ENCODE data around the gene C12orf56. TPM values are rescaled to one million over a fixed set of nuclear protein-coding genes. Genes with fewer than 3 reads are reported as not detected.

Gene C12orf56, protein sequence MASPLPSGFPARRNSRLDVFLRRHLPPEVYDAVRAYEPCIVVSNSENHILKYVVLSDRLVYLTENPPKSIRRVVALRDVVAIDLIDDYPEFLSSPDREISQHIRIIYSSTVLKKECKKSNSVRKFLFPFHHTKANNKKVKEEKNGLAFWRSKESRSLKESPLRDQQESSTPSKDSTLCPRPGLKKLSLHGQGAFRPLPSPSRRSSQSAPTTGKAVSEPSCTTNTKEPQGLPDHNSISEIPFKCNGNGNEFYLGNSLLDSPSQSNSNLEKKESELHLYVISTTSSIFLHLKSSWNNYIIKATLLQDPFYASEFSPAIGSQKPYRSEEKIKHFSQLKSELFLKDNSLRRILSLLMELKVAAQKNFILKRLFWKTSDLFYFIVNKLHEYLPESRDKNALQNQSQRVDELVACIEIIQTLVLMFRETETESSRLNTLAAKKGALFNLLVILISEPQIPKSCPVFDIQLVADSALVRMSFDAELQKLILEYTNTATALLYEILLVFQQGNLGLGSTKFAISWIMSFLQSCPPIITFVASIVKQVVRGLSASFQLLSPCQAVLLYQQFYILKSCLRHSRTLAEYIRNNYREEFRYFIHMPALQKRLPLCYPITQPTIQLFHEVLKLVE
- 1.2 TPM for polyA plus RNA-seq (ENCODE audit: insufficient read length)

DNA sequence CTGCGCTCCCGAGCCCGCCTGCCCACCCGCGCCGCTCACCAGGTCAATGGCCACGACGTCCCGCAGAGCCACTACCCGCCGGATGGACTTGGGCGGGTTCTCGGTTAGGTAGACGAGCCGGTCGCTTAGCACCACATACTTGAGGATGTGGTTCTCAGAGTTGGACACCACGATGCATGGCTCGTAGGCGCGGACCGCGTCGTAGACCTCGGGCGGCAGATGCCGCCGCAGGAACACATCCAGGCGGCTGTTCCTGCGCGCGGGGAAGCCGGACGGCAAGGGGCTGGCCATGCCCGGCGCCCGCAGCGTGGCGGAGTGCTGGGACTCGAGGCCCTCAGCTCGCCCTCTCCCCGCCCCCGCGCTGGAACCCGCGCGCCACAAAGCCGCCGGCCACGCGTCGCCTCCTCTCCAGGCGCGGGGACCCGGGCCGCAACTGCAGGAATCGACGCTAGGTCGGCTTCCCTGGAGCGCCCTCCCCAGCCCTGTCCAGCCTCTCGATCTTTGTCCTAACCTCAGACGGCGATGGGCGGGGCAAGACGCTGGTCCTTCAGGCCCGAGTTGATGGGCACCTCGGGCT, at the start of gene C12orf56:
Gene C12orf56 (minus strand): TSS at position 484 of the 577 bp plus-strand sequence. CDS start 193 bp downstream, at position 291.
- no peak for DNase-seq (ENCODE audit: low read depth)

DNA sequence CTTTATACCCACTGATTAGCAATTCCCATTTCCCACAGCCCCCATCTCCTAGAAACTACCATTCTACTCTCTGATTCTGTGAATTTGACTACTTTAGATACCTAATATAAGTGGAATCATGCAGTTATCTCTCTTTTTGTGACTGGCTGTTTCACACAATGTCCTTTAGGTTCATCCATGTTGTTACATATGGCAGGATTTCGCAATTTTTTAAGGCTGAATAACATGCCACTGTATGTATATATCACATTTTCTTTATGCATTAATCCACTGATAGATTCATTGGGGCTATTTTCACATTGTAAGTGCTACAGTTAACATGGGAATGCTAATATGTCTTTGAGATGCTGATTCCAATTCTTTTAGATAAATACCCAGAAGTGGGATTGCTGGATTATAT, 49.5 kb upstream of the C12orf56 start:
- no peak for DNase-seq (ENCODE audit: low read depth)

DNA sequence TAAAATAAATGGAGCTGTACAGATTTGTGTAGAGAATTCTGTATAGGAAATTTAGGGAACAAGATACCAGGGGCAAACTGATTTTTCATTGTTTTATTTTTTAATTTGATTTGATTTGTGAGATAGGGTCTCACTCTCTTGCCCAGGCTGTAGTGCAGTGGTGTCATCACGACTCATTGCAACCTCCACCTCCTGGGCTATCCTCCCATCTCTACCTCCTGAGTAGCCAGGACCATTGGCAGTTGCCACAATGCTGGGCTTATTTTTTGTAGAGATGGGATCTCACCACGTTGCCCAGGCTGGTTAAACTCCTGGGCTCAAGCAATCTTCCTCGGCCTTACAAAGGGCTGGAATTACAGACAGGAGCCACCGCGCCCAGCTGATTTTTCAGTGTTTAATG, 43.4 kb upstream of the C12orf56 start:
- no peak for DNase-seq (ENCODE audit: low read depth)

DNA sequence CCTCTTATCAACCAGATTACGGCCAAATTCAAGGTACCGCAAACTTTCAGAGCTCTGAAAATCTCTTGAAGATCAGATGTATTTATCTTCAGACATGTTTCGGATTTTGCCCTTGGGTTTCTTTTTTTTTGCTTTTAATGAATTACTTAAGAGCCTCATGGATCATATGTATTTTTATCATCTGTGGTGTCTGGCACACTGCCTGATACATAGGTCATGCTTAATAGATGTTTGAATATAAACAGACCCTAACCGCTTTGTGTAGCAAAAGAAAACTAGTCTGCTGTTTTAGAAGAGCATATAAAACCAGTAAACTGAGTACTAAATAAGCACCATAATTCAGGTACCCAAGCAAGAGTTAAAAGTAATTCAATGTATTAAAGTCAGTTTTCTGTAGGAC, 41.2 kb upstream of the C12orf56 start:
- DNase-seq (ENCODE audit: low read depth), result no peak

DNA sequence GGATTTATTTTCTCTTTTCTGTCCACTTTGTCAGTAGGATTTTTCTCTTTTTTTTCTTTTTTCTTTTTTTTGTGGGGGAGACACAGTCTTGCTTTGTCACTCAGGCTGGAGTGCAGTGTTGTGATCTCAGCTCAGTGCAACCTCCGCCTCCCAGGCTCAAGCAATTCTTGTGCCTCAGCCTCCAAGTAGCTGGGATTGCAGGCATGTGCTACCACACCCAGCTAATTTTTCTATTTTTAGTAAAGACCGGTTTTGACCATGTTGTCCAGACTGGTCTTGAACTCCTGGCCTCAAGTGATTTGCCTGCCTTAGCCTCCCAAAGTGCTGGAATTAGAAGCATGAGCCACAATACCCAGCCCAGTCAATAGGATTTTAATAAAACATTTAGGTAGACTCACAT, 40.3 kb upstream of the C12orf56 start:
- no peak for DNase-seq (ENCODE audit: low read depth)

DNA sequence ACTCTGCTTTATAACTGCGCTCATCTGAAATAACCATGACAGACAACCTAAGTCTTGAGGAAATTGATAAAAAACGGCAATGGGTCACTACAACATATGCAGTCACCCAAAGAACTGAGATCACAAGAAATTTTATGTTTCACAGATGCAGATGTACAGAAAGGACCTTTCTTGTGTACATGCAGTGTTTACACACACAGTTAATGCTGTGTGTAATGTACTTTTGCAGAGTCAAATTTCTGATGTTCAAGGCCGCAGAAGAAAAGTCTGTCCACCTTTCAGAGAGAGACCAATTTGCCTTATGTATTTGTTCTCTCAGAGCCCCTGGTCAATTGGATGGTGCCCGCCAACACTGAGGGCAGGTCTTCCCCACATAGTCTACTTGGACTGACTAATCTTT, 38.4 kb upstream of the C12orf56 start:
- DNase-seq (ENCODE audit: low read depth), result no peak

DNA sequence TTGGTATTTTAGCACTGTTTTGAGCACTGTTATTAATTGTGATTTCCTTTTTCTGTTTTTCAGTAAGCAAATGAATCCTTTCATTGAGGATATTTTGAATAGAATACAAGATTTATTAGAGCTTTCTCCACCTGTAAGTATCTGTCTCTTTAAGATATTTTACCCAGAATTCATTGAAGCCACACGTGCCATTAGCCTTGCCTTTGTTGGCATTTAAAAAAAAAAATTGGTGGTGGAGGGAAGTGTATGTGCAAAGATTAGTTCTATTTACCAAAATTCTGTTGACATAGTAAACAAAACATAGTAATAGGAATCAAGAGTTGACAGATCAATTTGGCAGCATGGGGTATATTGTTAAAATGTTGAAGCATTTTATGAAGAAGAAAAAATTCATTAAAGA, 37.4 kb upstream of the C12orf56 start:
- no peak for DNase-seq (ENCODE audit: low read depth)

DNA sequence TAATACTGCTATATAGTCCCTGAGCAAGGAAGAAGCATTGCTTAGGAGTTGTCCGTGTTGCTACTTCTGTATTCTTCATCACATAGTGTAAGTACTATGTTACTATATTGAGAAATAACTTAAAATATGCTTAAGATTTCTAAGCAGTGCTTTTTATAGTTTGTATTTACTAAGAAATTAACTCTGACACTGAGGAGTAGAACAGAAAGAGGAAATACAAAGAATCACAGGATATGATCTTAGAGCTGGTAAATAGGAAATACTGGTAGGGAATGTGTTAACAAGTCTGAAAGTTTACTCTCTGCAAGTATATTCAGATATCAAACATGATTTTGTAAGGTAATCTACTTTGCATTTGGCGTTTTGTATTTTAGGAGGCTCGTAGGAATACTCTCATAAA, 29.1 kb upstream of the C12orf56 start:
- no peak for DNase-seq (ENCODE audit: low read depth)

DNA sequence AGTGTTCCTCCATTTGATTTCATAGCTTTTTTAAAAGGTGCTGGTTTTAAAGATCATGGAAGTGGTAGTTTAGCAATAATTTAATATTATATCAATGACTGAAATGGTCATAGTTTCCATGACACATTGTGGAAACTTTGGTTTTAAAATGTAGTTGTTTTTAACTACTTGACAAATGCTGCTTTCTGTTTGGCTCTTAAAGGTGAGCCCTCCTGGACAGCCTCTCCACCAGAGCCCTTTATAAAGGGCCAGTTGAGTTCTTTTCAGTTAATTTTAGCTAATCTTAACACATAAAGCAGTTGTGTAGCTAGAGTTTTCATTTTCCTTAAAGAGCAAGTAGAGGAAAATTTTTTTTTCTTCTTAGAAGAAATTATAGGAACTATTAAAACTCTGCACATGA, 27.7 kb upstream of the C12orf56 start:
- DNase-seq (ENCODE audit: low read depth), result no peak

DNA sequence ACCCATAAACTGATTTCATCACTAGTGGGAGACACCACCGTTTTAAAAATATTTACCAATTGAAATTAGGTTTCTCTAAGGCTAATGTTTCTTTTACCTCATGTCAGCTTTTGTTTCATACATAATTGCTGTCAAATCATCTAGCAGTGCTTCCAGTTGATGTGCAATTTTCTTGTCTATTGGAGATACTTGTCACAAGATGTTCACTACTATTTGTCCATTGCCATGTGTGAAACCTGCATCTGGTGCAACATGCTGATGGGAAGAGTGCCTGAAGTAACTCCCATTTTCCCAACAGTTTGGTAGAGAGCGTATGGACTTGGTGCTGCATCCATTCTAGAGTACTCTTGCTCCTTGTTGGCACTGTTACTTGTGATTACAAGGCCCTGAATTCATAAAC, 23.3 kb upstream of the C12orf56 start:
- no peak for DNase-seq (ENCODE audit: low read depth)

DNA sequence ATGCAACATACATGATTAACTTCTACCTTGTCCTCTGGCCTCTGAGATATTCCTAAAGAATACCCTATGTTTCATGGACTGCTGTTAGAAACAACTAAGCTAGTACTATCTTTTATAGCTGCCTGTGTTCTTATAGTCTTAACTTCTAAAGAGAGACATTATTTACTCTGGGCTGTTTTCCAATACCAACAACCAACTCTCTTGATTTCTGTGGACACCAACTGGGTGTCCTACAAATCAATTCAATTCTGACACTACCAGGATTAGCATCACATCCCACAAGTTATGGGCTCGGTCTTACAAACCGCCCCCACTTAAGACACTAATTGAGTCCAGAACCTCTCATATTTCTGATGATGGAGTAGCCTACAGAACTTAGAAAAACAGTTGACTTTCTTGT, 21.9 kb upstream of the C12orf56 start:
- DNase-seq (ENCODE audit: low read depth), result no peak

DNA sequence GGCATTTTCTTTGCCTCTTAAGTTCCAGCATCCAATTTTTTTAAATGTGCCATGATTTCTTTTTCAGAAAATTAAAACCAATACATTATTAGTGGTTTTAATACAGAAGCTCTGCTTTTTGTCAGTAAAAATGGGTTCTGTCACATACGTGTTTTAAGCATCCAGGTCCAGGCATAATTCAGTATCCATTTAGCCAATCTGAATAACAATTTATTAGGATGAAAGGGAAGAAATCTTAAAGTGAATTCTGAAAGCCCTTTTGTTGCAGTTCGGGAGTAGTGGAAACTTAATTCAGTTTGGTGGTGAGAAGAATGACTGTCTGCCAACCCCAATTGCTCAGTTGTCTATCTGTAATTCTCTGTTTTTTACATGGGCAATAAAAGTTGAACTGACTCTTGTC, 20.9 kb upstream of the C12orf56 start:
- DNase-seq (ENCODE audit: low read depth), result no peak

DNA sequence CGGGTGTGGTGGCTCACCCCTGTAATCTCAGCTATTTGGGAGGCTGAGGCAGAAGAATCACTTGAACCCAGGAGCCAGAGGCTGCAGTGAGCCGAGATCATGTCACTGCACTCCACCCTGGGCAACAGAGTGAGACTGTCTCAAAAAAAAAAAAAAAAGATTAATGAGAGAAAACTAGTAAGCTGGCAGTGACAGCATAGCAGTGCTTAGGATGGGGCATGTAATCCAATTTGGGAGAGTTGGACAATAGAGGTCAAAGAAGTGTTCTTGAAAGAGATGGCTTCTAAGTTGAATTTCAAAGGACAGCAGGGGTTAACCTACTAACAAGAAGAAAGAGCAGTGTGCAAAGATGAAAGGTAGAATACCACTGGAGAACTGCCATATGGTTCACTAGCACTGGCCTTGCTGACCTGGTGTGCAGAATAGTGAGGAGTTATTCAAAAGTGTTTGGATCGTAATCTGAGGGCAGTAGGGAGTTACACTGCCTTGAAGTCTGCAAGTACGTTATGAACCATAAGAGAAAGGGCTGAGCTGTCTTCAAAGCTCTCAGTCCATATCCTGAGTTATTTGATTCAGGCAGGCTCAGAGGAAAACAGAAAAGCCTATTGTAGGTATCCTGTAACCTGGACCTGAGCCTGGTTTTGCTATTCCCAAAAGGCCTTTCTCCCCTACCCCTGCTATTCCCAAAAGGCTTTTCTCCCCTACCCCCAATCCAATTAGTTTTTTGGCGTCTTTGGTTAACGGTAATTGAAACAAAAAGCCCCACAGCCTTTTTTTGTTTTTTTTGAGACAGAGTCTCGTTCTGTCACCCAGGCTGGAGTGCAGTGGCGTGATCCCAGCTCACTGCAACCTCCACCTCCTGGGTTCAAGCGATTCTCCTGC, 17.0 kb upstream of the C12orf56 start:
- DNase-seq (ENCODE audit: low read depth), result no peak

DNA sequence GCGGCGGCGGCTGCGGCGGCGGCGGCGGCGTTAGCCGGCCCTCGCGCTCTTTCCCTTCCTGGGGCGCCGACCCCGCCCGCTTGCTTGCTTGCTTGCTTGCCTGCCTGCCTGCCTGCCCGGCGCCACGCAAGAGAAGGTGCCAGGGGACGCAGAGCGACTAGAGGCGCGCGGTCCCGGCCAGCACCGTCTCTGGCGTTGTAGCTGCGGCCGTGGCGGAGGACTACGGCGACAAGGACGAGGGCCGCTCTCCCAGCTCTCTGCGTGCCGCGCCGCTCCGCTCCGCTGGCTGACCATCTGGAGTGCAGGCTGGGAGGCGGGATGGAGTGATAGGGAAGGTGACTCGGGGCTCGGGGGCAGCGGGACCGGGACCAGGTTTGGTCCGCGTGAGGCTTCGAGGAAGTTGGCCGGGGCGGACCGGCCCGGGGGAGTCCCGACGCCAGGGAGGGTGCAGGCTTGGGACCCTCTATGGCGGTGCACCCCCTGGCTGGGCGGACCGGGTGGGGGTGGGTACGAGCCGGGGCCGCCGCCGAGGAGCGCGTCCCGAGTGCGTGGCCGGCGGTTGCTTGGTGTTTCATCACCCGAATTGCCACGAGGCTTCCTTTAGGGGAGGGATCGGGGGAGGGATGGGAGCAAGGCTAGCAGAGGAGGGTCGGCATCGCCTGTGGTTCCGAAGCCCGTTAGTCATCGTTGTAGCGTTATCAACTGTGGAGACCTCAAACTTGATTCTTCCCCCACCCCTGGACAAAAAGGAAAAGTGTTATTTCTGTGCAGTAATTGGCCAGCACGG, 14.1 kb upstream of the C12orf56 start:
- DNase-seq (ENCODE audit: low read depth), result no peak

DNA sequence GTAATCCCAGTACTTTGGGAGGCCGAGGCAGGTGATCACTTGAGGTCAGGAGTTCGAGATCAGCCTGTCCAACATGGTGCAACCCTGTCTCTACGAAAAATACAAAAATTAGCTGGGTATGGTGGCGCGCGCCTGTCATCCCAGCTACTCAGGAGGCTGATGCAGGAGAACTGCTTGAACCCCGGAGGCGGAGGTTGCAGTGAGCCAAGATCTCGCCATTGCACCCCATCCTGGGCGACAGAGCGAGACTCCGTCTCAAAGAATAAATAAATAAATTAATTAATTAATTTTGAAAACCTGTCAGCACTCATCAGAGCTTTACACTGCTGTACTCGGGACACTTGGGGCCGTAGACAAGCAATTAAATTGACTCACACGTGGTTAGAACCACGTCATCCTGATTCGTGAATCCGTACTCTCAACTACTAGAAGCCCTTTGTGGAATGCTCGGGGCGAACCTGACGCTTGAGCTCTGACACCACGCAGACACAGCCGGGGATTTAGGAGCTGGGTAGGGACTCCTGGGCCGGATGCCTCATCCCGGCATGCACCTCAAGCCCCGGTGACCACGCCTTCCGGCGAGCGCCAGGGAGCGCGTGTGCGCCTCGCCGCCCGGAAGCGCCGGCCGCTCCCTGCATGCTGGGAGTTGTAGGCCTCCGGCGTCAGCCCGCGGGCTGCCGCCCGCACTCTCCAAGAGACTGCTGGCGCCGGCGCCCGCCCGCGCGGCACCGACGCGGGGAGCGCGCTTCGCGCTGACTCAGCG, 13.3 kb upstream of the C12orf56 start, which contains the start of gene XPOT:
Gene XPOT (plus strand): TSS at position 686 of the 763 bp plus-strand sequence. CDS start 5,644 bp downstream, outside the sequence.
- peak; percentile 97 for DNase-seq (ENCODE audit: low read depth)

DNA sequence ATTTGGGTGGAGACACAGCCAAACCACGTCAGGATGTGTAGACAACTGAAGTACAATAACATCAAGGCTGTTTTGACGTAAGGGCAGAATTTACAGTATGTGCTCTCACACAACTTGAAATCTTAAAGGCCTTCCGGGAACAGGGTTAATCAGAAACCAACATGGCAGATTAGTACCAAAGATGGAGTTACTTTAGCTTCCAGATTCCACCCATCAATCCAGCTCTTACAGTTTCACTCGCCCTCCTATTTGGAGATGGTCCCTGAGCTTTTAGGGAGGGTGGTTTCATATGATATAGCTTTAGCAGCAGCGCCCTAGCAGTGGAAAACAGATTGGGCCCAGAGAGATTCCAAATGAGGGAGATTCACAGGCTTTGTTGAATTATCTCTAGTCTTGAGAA, 11.6 kb upstream of the C12orf56 start:
- no peak for DNase-seq (ENCODE audit: low read depth)

DNA sequence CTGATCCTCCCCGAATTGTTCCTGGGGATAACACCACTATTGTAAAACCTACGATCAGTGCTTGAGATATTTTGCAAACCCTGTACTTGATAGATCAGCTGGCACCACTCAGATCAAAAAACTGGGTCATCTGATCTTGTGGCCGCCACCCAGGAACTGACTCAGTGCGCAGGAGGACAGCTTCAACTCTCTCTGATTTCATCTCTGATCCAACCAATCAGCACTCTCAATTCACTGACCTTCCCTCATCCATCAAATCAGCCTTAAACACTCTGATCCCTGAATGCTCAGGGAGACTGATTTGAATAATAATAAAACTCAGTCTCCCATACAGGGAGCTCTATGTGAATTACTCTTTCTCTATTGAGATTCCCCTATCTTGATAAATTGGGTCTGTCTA, 9.5 kb upstream of the C12orf56 start:
- no peak for DNase-seq (ENCODE audit: low read depth)

DNA sequence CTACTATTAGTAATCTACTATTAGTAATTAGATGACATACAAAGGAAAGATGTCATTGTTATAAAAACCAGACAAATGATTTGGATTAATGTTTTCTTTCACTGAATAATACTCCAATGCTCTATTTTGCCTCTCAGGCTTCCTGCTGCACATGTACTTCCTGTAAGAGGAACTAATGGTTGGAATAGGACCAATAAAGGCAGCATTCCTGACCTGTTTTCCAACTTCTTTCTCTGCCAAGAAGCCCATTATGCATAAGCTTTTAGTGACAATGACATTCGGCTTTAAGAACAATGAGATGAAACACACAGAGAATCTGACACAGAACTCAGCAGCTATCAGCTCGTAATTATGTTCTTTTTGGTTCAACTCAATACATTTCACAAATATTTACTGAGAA, 5.2 kb upstream of the C12orf56 start:
- DNase-seq (ENCODE audit: low read depth), result no peak

DNA sequence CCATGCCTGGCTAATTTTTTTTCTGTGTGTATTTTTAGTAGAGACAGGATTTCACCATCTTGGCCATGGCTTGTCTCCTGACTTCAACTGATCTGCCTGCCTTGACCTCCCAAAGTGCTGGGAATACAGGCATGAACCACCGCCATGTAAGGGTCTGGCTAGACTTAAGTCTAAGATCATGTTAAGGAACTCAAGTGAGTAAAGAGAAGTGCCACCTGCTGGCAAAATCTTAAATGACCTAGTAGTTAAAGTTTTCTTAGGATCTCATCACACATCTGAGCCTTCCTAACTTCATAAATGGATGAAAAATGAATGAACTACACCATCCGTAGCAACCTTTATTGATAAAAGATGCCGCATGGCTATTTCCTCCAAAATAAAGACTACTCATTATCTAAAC, 1.7 kb upstream of the C12orf56 start:
- no peak for DNase-seq (ENCODE audit: low read depth)

DNA sequence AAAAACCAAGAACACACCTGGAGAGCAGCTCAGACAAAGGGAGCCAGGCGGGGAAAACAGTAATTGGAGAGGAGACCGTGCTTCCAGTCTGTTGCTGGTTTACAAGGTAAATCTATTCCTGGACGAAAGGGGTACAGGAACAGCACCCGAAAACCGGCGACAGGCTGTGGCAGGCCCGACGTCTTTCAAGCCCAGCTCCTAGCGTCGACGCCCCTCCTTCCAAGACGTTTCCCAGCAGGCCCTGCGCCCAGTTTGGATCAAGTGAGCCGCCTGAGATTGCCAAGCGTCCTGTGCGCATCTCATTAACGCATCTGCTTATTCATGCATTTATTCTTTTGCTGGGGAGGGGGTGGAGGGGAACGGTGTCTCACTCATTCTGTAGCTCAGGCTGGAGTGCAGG, 1.4 kb downstream of the C12orf56 start:
- no peak for DNase-seq (ENCODE audit: low read depth)
